ENCODE measurements around the gene AFAP1.

DNA sequence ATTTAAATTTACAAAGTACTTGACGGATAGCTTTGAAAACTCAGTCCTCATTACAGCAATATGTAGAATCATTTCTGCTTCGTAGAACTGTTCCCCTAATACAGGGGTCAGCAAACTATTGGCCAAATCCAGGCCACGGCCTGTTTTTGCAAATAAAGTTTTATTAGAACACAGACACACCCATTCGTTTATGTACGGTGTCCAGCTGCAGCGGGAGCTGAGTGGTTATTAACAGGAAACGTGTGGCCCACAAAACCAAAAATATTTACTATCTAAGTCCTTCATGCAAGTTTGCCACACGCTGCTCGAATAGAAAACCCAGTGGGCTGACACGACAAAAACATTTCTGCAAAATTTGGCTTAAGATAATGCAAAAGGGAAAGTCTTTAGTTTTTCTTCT, 146.5 kb downstream of the AFAP1 start:
- no peak for TF ChIP-seq POLR2A (IDR thresholded peaks at IDR 0.05)
- TF ChIP-seq, protein P1, sequence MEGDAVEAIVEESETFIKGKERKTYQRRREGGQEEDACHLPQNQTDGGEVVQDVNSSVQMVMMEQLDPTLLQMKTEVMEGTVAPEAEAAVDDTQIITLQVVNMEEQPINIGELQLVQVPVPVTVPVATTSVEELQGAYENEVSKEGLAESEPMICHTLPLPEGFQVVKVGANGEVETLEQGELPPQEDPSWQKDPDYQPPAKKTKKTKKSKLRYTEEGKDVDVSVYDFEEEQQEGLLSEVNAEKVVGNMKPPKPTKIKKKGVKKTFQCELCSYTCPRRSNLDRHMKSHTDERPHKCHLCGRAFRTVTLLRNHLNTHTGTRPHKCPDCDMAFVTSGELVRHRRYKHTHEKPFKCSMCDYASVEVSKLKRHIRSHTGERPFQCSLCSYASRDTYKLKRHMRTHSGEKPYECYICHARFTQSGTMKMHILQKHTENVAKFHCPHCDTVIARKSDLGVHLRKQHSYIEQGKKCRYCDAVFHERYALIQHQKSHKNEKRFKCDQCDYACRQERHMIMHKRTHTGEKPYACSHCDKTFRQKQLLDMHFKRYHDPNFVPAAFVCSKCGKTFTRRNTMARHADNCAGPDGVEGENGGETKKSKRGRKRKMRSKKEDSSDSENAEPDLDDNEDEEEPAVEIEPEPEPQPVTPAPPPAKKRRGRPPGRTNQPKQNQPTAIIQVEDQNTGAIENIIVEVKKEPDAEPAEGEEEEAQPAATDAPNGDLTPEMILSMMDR (IDR thresholded peaks at IDR 0.05) = no peak

All from uterus (tissue), 2 donors.